Astrocyte of the hippocampus (primary cell): ENCODE measurements around the gene ARPIN.
A peak's percentile ranks its signal among the peaks of the same experiment; 100 is the strongest.
"Not testable (repeated sequence)": the region's sequence is repeated elsewhere in the genome, so short reads cannot be mapped to it uniquely, and the experiment has no call there.

Experiments used
- DNase-seq: peaks from one replicate; pipeline ENCODE4 v3.0.0; 2011; ENCODE audit warnings: low read depth, low spot score

ARPIN gene

GRCh38 chr15:89910891-89911626 lies 1.7 kb downstream of the ARPIN start:
- DNase-seq, result no peak

- DNase-seq, result no peak
These were observed 3.1 kb downstream of the ARPIN start for GRCh38 chr15:89909611-89910010.

- no peak for DNase-seq
These were observed 4.5 kb downstream of the ARPIN start for GRCh38 chr15:89908226-89908625.

- no peak for DNase-seq
These were observed 5.5 kb downstream of the ARPIN start for GRCh38 chr15:89907289-89907688.

GRCh38 chr15:89905846-89906378 lies 6.8 kb downstream of the ARPIN start:
- DNase-seq, result no peak

- DNase-seq, result no peak
These were observed 8.2 kb downstream of the ARPIN start for GRCh38 chr15:89904519-89904918.

- DNase-seq, result no peak
These were observed 9.0 kb downstream of the ARPIN start for GRCh38 chr15:89903858-89904130.

GRCh38 chr15:89903015-89903857 lies 9.5 kb downstream of the ARPIN start:
- DNase-seq, result no peak

GRCh38 chr15:89900849-89901248 lies 11.9 kb downstream of the ARPIN start:
- no peak for DNase-seq

GRCh38 chr15:89899951-89900567 lies 12.7 kb downstream of the ARPIN start:
- no peak for DNase-seq

- DNase-seq, result no peak
These were observed 13.3 kb downstream of the ARPIN start for GRCh38 chr15:89899295-89899945.

- peak; percentile 58 for DNase-seq
These were observed 14.0 kb downstream of the ARPIN start for GRCh38 chr15:89898614-89899294.

GRCh38 chr15:89898146-89898545 lies 14.6 kb downstream of the ARPIN start:
- DNase-seq, result no peak

- peak; percentile 97 for DNase-seq
These were observed 18.9 kb downstream of the ARPIN start, which contains the start of gene AP3S2 for GRCh38 chr15:89893696-89894447. Gene AP3S2, minus strand, starts transcription at chr15:89893994. Its CDS starts 45 bp downstream, at chr15:89893949.

- no peak for DNase-seq
These were observed 19.7 kb downstream of the ARPIN start for GRCh38 chr15:89893027-89893426.

GRCh38 chr15:89888214-89888804 lies 24.4 kb downstream of the ARPIN start:
- DNase-seq, result peak; percentile 85

- DNase-seq, result no peak
These were observed 27.1 kb downstream of the ARPIN start for GRCh38 chr15:89885611-89886010.

- not testable (repeated sequence) for DNase-seq
These were observed 27.6 kb downstream of the ARPIN start for GRCh38 chr15:89885179-89885578.

- no peak for DNase-seq
These were observed 29.2 kb downstream of the ARPIN start for GRCh38 chr15:89883518-89883917.

GRCh38 chr15:89880727-89881126 lies 32.0 kb downstream of the ARPIN start:
- DNase-seq, result no peak
